HG02970 (cell line): ENCODE results near the gene GALNT9.

ENCODE experiments used
- ATAC-seq: cut with Tn5 transposase; IDR thresholded peaks from one replicate; pipeline ENCODE4 v1.9.1; 2021; ENCODE audit warnings: mild to moderate bottlenecking, moderate library complexity, moderate number of reproducible peaks; ENCODE audit not compliant: unreplicated experiment, low FRiP score

Gene GALNT9

GRCh38 chr12:132284071-132284826 is 45.1 kb downstream of the GALNT9 start:
- ATAC-seq = no peak

- no peak for ATAC-seq
Measured at GRCh38 chr12:132282950-132283771, 46.2 kb downstream of the GALNT9 start.

GRCh38 chr12:132282031-132282949 is 47.1 kb downstream of the GALNT9 start:
- no peak for ATAC-seq

- no peak for ATAC-seq
Measured at GRCh38 chr12:132281038-132281437, 48.4 kb downstream of the GALNT9 start.

GRCh38 chr12:132280406-132280805 is 49.0 kb downstream of the GALNT9 start:
- ATAC-seq = no peak

GRCh38 chr12:132279930-132280329 is 49.5 kb downstream of the GALNT9 start:
- ATAC-seq = no peak

GRCh38 chr12:132279184-132279889 is 50.1 kb downstream of the GALNT9 start:
- no peak for ATAC-seq

GRCh38 chr12:132278401-132279183 is 50.8 kb downstream of the GALNT9 start:
- no peak for ATAC-seq

- no peak for ATAC-seq
Measured at GRCh38 chr12:132277949-132278348, 51.4 kb downstream of the GALNT9 start.

GRCh38 chr12:132277374-132277941 is 51.9 kb downstream of the GALNT9 start:
- ATAC-seq = no peak

- no peak for ATAC-seq
Measured at GRCh38 chr12:132276827-132277373, 52.5 kb downstream of the GALNT9 start.

GRCh38 chr12:132276066-132276826 is 53.1 kb downstream of the GALNT9 start:
- no peak for ATAC-seq

GRCh38 chr12:132275631-132276030 is 53.8 kb downstream of the GALNT9 start:
- no peak for ATAC-seq

- ATAC-seq = no peak
Measured at GRCh38 chr12:132275110-132275531, 54.3 kb downstream of the GALNT9 start.

GRCh38 chr12:132273992-132274334 is 55.4 kb downstream of the GALNT9 start:
- ATAC-seq = no peak

- ATAC-seq = no peak
Measured at GRCh38 chr12:132272711-132273110, 56.7 kb downstream of the GALNT9 start.

GRCh38 chr12:132271755-132272092 is 57.7 kb downstream of the GALNT9 start:
- no peak for ATAC-seq
